ENCODE data around the gene DCTN3. TPM values are rescaled to one million over a fixed set of nuclear protein-coding genes. Genes with fewer than 3 reads are reported as not detected.

DCTN3 gene
- total and polyA plus RNA-seq, 2 of the 4 experiments (the other 2 are of a cell fraction), result 122 to 183 TPM

GRCh38 chr9:34628656-34629490 lies 8.6 kb upstream of the DCTN3 start, which contains the start of gene ARID3C (continued):
- TF ChIP-seq MAZ (IDR thresholded peaks at IDR 0.05; ENCODE audit: borderline replicate concordance, low read depth, low read length), result no peak; the same call in 1 of the 2 replicates

DNA sequence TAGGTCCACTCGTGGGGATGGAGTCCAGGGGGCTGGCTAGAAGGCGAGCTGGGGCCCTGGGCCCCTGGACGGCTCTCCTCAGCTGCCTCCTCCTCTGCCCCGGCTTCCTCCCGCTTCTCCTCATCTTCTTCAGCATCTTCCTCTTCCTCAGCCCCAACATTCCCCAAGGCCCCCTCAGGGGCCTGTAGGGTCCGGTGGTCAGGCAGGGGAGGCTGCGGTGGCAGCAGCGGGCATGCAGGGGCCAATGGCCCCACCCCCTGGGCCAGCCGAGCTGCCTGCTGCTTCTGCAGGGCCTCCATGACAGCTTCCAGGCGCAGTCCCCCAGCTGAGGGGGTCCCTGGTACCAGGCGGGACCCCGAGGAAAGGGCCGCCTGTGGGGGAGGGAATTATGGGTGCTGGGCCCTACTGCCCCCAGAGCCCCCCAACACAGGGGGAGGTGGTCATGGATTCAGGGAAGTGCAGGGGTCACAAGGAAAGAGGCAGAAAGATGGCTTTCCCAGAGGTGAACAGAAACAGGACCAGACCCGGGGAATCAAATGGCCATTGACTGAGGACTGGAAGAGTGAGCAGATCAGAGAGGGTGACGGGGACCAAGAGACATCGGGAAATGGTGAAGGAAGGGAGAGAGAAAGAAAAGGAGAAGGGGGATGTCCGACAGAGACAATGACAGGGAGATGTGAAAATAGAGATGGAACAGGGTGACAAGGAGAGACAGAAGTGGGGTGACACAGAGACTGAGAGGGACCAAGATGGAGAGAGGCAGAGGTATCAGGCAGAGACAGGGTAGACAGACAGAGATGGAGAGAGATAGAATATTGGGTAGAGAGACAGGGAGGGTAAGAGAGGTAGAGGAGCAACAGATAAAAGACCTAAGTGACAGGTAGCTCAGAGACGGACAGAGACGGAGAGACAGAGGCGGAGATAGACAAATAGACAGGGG lies 7.7 kb upstream of the DCTN3 start:
- 36% methylated on average over 7 of the region's 20 CpGs; no CpG with 5 or more reads in 1 of the 2 experiments for WGBS, 2 experiments (ENCODE audit: extremely low coverage in 2 of 2, insufficient read length in 1 of 2)
- H3K27ac ChIP-seq (ENCODE audit: insufficient read depth, low read length), result no peak overlapping the region
- no peaks in the 10 kb centered on the region for H3K79me1 ChIP-seq (ENCODE audit: low read depth in 1 of 2, low read length in 2 of 2)
- 0 out of 2 replicates have a peak, but pooled peaks cover 2% of the 10 kb centered on the region for H3K4me1 ChIP-seq (ENCODE audit: control insufficient read depth, insufficient read depth, low read length)
- no peak overlapping the region for H3K9ac ChIP-seq (ENCODE audit: low read depth, low read length)
- no peaks in the 10 kb centered on the region; the same call in 1 of the 2 replicates for H4K20me1 ChIP-seq (ENCODE audit: insufficient read depth, low read length)
- peak overlapping the region; percentile 63; the same call in 1 of the 2 replicates for H3K4me2 ChIP-seq (ENCODE audit: low read depth, low read length)
- H4K8ac ChIP-seq (ENCODE audit: low read depth in 2 of 2, low read length in 2 of 2), result no peak overlapping the region
- H3K4ac ChIP-seq (ENCODE audit: low read depth, low read length), result no peak overlapping the region
- no peak overlapping the region for H4K5ac ChIP-seq (ENCODE audit: low read depth, low read length)
- intact Hi-C loops (cut with micrococcal nuclease) (no loop called here), in situ Hi-C loops (cut with MboI; ENCODE audit: low sequenced_read_pairs) (no loop called here), dilution Hi-C loops (cut with HindIII; ENCODE audit: low sequenced_read_pairs, unreplicated experiment) (no loop called here)
- no peak overlapping the region for H3K14ac ChIP-seq (replicated peaks; ENCODE audit: low read depth, low read length)
- H3K18ac ChIP-seq (ENCODE audit: low read depth, low read length), result no peak overlapping the region
- ATAC-seq (ENCODE audit: low read depth) (no peak), DNase-seq (no peak)
- H3K27me3 ChIP-seq (ENCODE audit: control insufficient read depth, insufficient read depth, low read length), result peaks cover 79% of the 10 kb centered on the region
- no TSS peak for BruUV-seq (replicated peaks)
- H3K56ac ChIP-seq (ENCODE audit: extremely low read depth, insufficient read depth, low read length), result no peak overlapping the region
- H2BK15ac ChIP-seq (ENCODE audit: low read depth, low read length), result no peak overlapping the region
- H3K4me3 ChIP-seq (ENCODE audit: insufficient read depth, low read depth, low read length), result no peak overlapping the region
- CTCF ChIA-PET, result no interaction called here
- H2AK5ac ChIP-seq (ENCODE audit: low read depth, low read length), result no peak overlapping the region
- H2AK9ac ChIP-seq (replicated peaks; ENCODE audit: low read depth, low read length, poor library complexity), result no peak overlapping the region
- no peak overlapping the region for H4K91ac ChIP-seq (ENCODE audit: insufficient read depth, low read depth, low read length)
- no peak overlapping the region for H2BK5ac ChIP-seq (ENCODE audit: low read depth, low read length, poor library complexity, severe bottlenecking)
- H3K9me3 ChIP-seq (ENCODE audit: control insufficient read depth, insufficient read depth, low read length), result no peaks in the 10 kb centered on the region
- TF ChIP-seq POLR2A (IDR thresholded peaks at IDR 0.05; ENCODE audit: low read depth, low read length), result no peak
- TF ChIP-seq, protein P1, sequence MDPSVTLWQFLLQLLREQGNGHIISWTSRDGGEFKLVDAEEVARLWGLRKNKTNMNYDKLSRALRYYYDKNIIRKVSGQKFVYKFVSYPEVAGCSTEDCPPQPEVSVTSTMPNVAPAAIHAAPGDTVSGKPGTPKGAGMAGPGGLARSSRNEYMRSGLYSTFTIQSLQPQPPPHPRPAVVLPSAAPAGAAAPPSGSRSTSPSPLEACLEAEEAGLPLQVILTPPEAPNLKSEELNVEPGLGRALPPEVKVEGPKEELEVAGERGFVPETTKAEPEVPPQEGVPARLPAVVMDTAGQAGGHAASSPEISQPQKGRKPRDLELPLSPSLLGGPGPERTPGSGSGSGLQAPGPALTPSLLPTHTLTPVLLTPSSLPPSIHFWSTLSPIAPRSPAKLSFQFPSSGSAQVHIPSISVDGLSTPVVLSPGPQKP (IDR thresholded peaks at IDR 0.05; ENCODE audit: borderline replicate concordance, low read depth, low read length), result no peak
- TF ChIP-seq RFX5 (IDR thresholded peaks at IDR 0.05; ENCODE audit: low read depth, low read length), result no peak
- TF ChIP-seq CEBPB (IDR thresholded peaks at IDR 0.05; ENCODE audit: low read depth, low read length), result no peak
- no peak for TF ChIP-seq MAZ (IDR thresholded peaks at IDR 0.05; ENCODE audit: borderline replicate concordance, low read depth, low read length)
- TF ChIP-seq MXI1 (IDR thresholded peaks at IDR 0.05; ENCODE audit: borderline replicate concordance, low read depth, low read length), result no peak
- no peak for TF ChIP-seq CHD1 (IDR thresholded peaks at IDR 0.05; ENCODE audit: low read depth, low read length)
- no peak for TF ChIP-seq RCOR1 (IDR thresholded peaks at IDR 0.05; ENCODE audit: insufficient replicate concordance, low read length)
- TF ChIP-seq RAD21 (IDR thresholded peaks at IDR 0.05; ENCODE audit: low read length), result no peak
- no peak for TF ChIP-seq BHLHE40 (IDR thresholded peaks at IDR 0.05; ENCODE audit: low read depth, low read length)
- TF ChIP-seq MAFK (IDR thresholded peaks at IDR 0.05; ENCODE audit: low read depth, low read length), result no peak
- no peak for TF ChIP-seq USF2 (IDR thresholded peaks at IDR 0.05; ENCODE audit: low read depth, low read length)
- no peak overlapping the region for H2BK120ac ChIP-seq (ENCODE audit: low read depth, low read length)
- no peak overlapping the region; the same call in 1 of the 2 replicates for H3K23ac ChIP-seq (ENCODE audit: low read depth, low read length)
- H2BK20ac ChIP-seq (ENCODE audit: low read depth, low read length), result no peak overlapping the region
- no peak overlapping the region for H2AFZ ChIP-seq (replicated peaks; ENCODE audit: low read length, poor library complexity)
- POLR2A ChIA-PET (ENCODE audit: unreplicated experiment), result interaction anchor here (0.7 kb wide), 1 partner anchor 9 kb away, joined by 3 read pairs; no protein-coding TSS in a partner anchor
- H3K36me3 ChIP-seq (ENCODE audit: control insufficient read depth, insufficient read depth, low read length), result no peaks in the 10 kb centered on the region
- 0 out of 2 replicates have a peak, but pooled peaks cover 4% of the 10 kb centered on the region for H3K9me1 ChIP-seq (ENCODE audit: insufficient read depth, low read length)

Data from IMR-90 (cell line).